Measurements from ENCODE around the gene KRT6B. TPM values are rescaled to one million over a fixed set of nuclear protein-coding genes. Genes with fewer than 3 reads are reported as not detected.

KRT6B gene
- total and polyA plus RNA-seq, 2 experiments from 2014 or later: not detected

DNA sequence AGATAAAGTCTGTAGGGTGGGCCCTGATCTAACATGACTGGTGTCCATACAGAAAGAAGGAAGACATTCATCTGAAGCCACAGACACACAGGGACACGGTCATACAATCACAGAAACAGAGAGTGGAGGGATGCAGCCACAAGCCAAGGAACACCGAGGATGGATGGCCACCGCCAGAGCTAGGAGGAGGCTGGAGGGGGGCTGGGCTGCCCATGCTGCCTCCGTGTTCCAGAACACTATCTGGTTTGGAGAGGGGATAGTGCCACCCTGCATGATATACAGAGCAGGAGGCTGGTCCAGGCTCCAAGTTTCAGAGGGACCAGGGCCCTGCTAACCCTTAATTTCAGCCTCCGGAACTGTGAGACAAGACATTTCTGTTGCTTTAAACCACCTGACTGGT lies 26.5 kb downstream of the KRT6B start (continued):
- TF ChIP-seq ZNF462 (CRISPR knock-in tag; IDR thresholded peaks at IDR 0.05): no peak
- TF ChIP-seq CREB1 (CRISPR knock-in tag; IDR thresholded peaks at IDR 0.05; ENCODE audit: low read depth): no peak
- TF ChIP-seq, protein P1, sequence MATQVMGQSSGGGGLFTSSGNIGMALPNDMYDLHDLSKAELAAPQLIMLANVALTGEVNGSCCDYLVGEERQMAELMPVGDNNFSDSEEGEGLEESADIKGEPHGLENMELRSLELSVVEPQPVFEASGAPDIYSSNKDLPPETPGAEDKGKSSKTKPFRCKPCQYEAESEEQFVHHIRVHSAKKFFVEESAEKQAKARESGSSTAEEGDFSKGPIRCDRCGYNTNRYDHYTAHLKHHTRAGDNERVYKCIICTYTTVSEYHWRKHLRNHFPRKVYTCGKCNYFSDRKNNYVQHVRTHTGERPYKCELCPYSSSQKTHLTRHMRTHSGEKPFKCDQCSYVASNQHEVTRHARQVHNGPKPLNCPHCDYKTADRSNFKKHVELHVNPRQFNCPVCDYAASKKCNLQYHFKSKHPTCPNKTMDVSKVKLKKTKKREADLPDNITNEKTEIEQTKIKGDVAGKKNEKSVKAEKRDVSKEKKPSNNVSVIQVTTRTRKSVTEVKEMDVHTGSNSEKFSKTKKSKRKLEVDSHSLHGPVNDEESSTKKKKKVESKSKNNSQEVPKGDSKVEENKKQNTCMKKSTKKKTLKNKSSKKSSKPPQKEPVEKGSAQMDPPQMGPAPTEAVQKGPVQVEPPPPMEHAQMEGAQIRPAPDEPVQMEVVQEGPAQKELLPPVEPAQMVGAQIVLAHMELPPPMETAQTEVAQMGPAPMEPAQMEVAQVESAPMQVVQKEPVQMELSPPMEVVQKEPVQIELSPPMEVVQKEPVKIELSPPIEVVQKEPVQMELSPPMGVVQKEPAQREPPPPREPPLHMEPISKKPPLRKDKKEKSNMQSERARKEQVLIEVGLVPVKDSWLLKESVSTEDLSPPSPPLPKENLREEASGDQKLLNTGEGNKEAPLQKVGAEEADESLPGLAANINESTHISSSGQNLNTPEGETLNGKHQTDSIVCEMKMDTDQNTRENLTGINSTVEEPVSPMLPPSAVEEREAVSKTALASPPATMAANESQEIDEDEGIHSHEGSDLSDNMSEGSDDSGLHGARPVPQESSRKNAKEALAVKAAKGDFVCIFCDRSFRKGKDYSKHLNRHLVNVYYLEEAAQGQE (IDR thresholded peaks at IDR 0.05; ENCODE audit: unreplicated experiment): no peak
- no peak for TF ChIP-seq ZNF114 (CRISPR knock-in tag; IDR thresholded peaks at IDR 0.05)
- TF ChIP-seq POLR2AphosphoS5 (IDR thresholded peaks at IDR 0.05; ENCODE audit: low read depth): no peak
- TF ChIP-seq EZH2phosphoT487 (IDR thresholded peaks at IDR 0.05; ENCODE audit: unreplicated experiment): no peak
